ENCODE data around the gene LGALS13. TPM values are rescaled to one million over a fixed set of nuclear protein-coding genes. Genes with fewer than 3 reads are reported as not detected.
A peak's percentile ranks its signal among the peaks of the same experiment; 100 is the strongest.

The LGALS13 gene
- total RNA-seq, 4 donors from 2014 or later = not detected

- Histone ChIP-seq H3K27me3 (no peaks in the 10 kb centered on the region), H3K36me3 (no peaks in the 10 kb centered on the region), H3K4me3 (replicated peaks in 1 of 3) (no peak overlapping the region), H3K9me3 (no peaks in the 10 kb centered on the region), H3K4me1 (no peaks in the 10 kb centered on the region), H3K27ac (no peak overlapping the region)
- WGBS, 2 donors = 17 to 26% methylated on average over 6 of the region's 6 CpGs
- DNase-seq = peak in 1 of 2 donors; percentile 33
- TF ChIP-seq POLR2A (IDR thresholded peaks at IDR 0.05) (no peak), CTCF (IDR thresholded peaks at IDR 0.05) (no peak)
- intact Hi-C loops (cut with DNase I) = no loop called here
Measured at GRCh38 chr19:39645800-39646411, 43.6 kb downstream of the LGALS13 start.

DNA sequence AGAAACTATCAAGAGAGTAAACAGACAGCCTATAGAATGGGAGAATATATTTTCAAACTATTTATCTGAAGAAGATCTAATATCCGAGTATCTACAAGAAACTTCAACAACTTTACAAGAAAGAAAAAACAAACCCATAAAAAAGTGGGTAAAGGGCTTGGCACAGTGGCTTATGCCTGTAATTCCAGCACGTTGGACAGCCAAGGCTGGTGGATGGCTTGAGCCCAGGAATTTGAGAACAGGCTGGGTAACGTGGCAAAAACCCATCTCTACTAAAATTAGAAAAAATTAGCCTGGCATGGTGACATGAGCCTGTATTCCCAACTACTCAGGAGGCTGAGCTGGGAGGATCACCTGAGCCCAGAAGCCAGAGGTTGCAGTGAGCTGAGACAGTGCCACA is 45.6 kb downstream of the LGALS13 start:
- DNase-seq = no peak
- Histone ChIP-seq H3K36me3 (no peaks in the 10 kb centered on the region), H3K4me3 (replicated peaks in 1 of 3) (no peak overlapping the region), H3K9me3 (no peaks in the 10 kb centered on the region), H3K27ac (no peak overlapping the region), H3K4me1 (no peaks in the 10 kb centered on the region), H3K27me3 (no peaks in the 10 kb centered on the region)
- no peak for TF ChIP-seq POLR2A (IDR thresholded peaks at IDR 0.05)
- TF ChIP-seq CTCF (IDR thresholded peaks at IDR 0.05) = no peak
- WGBS, 2 donors = 44 to 45% methylated on average over 3 of the region's 3 CpGs
- intact Hi-C loops (cut with DNase I) = no loop called here

- no peaks in the 10 kb centered on the region for H3K27me3 ChIP-seq
- no peak for TF ChIP-seq POLR2A (IDR thresholded peaks at IDR 0.05)
- no peak for TF ChIP-seq CTCF (IDR thresholded peaks at IDR 0.05)
- no peak within 1 kb of the TSS for H3K27ac ChIP-seq
- no peak for DNase-seq
- H3K9me3 ChIP-seq = no peaks in the 10 kb centered on the region
- H3K4me3 ChIP-seq (replicated peaks in 1 of 3) = no peak within 1 kb of the TSS
- WGBS, 2 donors = 48 to 54% methylated on average over 3 of the region's 3 CpGs
- no peaks in the 10 kb centered on the region for H3K36me3 ChIP-seq
- intact Hi-C loops (cut with DNase I) = no loop called here
- H3K4me1 ChIP-seq = no peaks in the 10 kb centered on the region
Measured at GRCh38 chr19:39655613-39656012, 53.3 kb downstream of the LGALS13 start, which contains the start of gene LGALS16. Gene LGALS16 (plus strand): TSS chr19:39655913. CDS start chr19:39655962, 49 bp downstream.

Small RNA genes lying within 50 kb of the gene (small RNA-seq; reads per million reads assigned to genes)
- not detected for gene AC005176.2
- not detected for gene RPS29P24
- gene RPS29P25 = not detected
- not detected for gene RPS29P26
- not detected for gene RPS29P30

Other genes starting within 250 kb of the LGALS13 start
- 10 to 100 TPM; 38.8 to 60.3 (median 50.8) TPM for gene PAF1, start 211.4 kb upstream of the LGALS13 start, total RNA-seq
- gene MED29, start 211.1 kb upstream of the LGALS13 start, total RNA-seq = 10 to 100 TPM; 44.3 to 77.5 (median 63.4) TPM
- gene ZFP36, start 195.7 kb upstream of the LGALS13 start, total RNA-seq = 100 to 1,000 TPM in 1 of 4 donors, 10 to 100 TPM in 3; 32.4 to 109 (median 62.4) TPM
- gene PLEKHG2, start 189.9 kb upstream of the LGALS13 start, total RNA-seq = 10 to 100 TPM in 2 of 4 donors, 1 to 10 TPM in 2; 8.2 to 29.1 (median 10.7) TPM
- 1,000 to 10,000 TPM in 2 of 4 donors, 100 to 1,000 TPM in 2; 919 to 2,686 (median 1,277) TPM for gene RPS16, start 166.6 kb upstream of the LGALS13 start, total RNA-seq
- gene SUPT5H, start 156.9 kb upstream of the LGALS13 start, total RNA-seq = 100 to 1,000 TPM in 2 of 4 donors, 10 to 100 TPM in 2; 93.6 to 203 (median 116) TPM
- 10 to 100 TPM; 74.4 to 86.5 (median 84.5) TPM for gene TIMM50, start 121.7 kb upstream of the LGALS13 start, total RNA-seq
- under 1 TPM in 1 of 4 donors, not detected in 3; 0.56 TPM for gene DLL3, start 103.6 kb upstream of the LGALS13 start, total RNA-seq
- gene SELENOV, start 87.4 kb upstream of the LGALS13 start, total RNA-seq = 1 to 10 TPM; 2.5 to 4.4 (median 3.3) TPM
- 1 to 10 TPM; 2.4 to 7.1 (median 4.4) TPM for gene EID2B, start 69.7 kb upstream of the LGALS13 start, total RNA-seq
- 10 to 100 TPM; 15.3 to 24.4 (median 19.8) TPM for gene EID2, start 62.4 kb upstream of the LGALS13 start, total RNA-seq
- gene LGALS16, start 53.4 kb downstream of the LGALS13 start, total RNA-seq = not detected
- gene LGALS14, start 102.0 kb downstream of the LGALS13 start, total RNA-seq = not detected
- not detected for gene CLC, start 135.5 kb downstream of the LGALS13 start, total RNA-seq
- gene LEUTX, start 176.3 kb downstream of the LGALS13 start, total RNA-seq = not detected
- 10 to 100 TPM; 15.6 to 31.2 (median 22.6) TPM for gene DYRK1B, start 231.6 kb downstream of the LGALS13 start, total RNA-seq
- 100 to 1,000 TPM in 1 of 4 donors, 10 to 100 TPM in 3; 80.9 to 118 (median 91.1) TPM for gene FBL, start 243.9 kb downstream of the LGALS13 start, total RNA-seq

Measured in thyroid gland (tissue), 4 donors.